HepG2 (cell line): ENCODE results near the gene RANBP3L. TPM values are rescaled to one million over a fixed set of nuclear protein-coding genes. Genes with fewer than 3 reads are reported as not detected.

Experiments
- ATAC-seq: fragments of 200-7000 bp; cut with Tn5 transposase; 3 replicates; pipeline ENCODE4 v1.9.1; 2020; ENCODE audit warnings: mild to moderate bottlenecking, moderate library complexity
- BruUV-seq: library from RNA; stranded (reverse); fragments of 400-500 nt; replicated peaks from 2 replicates; lab custom pipeline; 2021; lab: Mats Ljungman, UMichigan
- CTCF ChIA-PET: fragments of 300-600 bp; formaldehyde crosslinking; extraction: SDS; loops from one replicate; lab custom pipeline; 2021; ENCODE audit warnings: low total read pairs, inconsistent platforms, low intra/inter-chr PET ratio; lab: Yijun Ruan, JAX
- POLR2A ChIA-PET: fragments of 350-600 bp; sonication (Branson Sonifier 250); formaldehyde crosslinking; loops from one replicate; lab custom pipeline; 2020; ENCODE audit warnings: antibody characterized with exemption, inconsistent platforms; lab: Yijun Ruan, JAX
- DNase-seq: peaks from one replicate; pipeline ENCODE4 v3.0.0-alpha.2; 2015; ENCODE audit warnings: low spot score
- FAIRE-seq: peaks from 3 replicates; lab custom pipeline; 2011; peaks lifted over from hg19 to GRCh38; lab: Jason Lieb, UNC
- H2AFZ ChIP-seq: one replicate; pipeline ENCODE4 v1.6.1; 2011; ENCODE audit warnings: low read length, inconsistent platforms
- H3K27ac ChIP-seq: fragments of 300-600 bp; 3 replicates; pipeline ENCODE4 v1.8.0; 2011; ENCODE audit warnings: mixed run types, mild to moderate bottlenecking, mixed read lengths, low read length, inconsistent platforms; ENCODE audit not compliant: insufficient read depth; ENCODE audit errors: extremely low read length
- H3K27me3 ChIP-seq, 2 experiments: fragments of 200-600 bp in 1 of 2; 2 replicates in 1 of 2; 3 replicates in 1 of 2; pipeline versions ENCODE4 v1.6.0 to v1.8.0; 2011; ENCODE audit warnings: low read length in 2 of 2, mild to moderate bottlenecking in 2 of 2, moderate library complexity in 2 of 2, inconsistent platforms in 1 of 2; ENCODE audit not compliant: insufficient read depth in 2 of 2, control insufficient read depth in 1 of 2
- H3K36me3 ChIP-seq, 2 experiments: fragments of 200-600 bp in 1 of 2; replicated peaks in 1 of 2; 2 replicates in 1 of 2; 3 replicates in 1 of 2; pipeline versions ENCODE4 v1.5.1 to v1.8.0; 2011; ENCODE audit warnings: low read length in 2 of 2, inconsistent platforms in 1 of 2; ENCODE audit not compliant: insufficient read depth in 2 of 2, control insufficient read depth in 1 of 2
- H3K4me1 ChIP-seq: 2 replicates; pipeline ENCODE4 v1.5.1; 2012; ENCODE audit warnings: low read length, inconsistent platforms; ENCODE audit not compliant: insufficient read depth
- H3K4me2 ChIP-seq: 2 replicates; pipeline ENCODE4 v1.6.0; 2011; ENCODE audit warnings: low read depth, low read length, inconsistent platforms
- H3K4me3 ChIP-seq, 3 experiments: fragments of 200-600 bp in 1 of 3; sonication (generic), shearing (Covaris generic) in 1 of 3; replicated peaks in 1 of 3; 2 replicates each; pipeline ENCODE4 v1.5.1; 2011 to 2016; ENCODE audit warnings: low read length in 3 of 3, inconsistent platforms in 2 of 3, low read depth in 2 of 3, mild to moderate bottlenecking in 2 of 3, control low read depth in 1 of 3, mixed read lengths in 1 of 3; ENCODE audit not compliant: insufficient read depth in 1 of 3
- H3K79me2 ChIP-seq: one replicate; pipeline ENCODE4 v1.6.1; 2011; ENCODE audit warnings: low read length, inconsistent platforms; ENCODE audit not compliant: insufficient read depth
- H3K9ac ChIP-seq: 2 replicates; pipeline ENCODE4 v1.6.0; 2011; ENCODE audit warnings: mild to moderate bottlenecking, low read depth, low read length, inconsistent platforms; ENCODE audit not compliant: insufficient read depth
- H3K9me3 ChIP-seq: 2 replicates; pipeline ENCODE4 v1.5.1; 2012; ENCODE audit warnings: mild to moderate bottlenecking, low read length
- H4K20me1 ChIP-seq: 2 replicates; pipeline ENCODE4 v1.6.0; 2011; ENCODE audit warnings: inconsistent platforms, mild to moderate bottlenecking, low read length, moderate library complexity; ENCODE audit not compliant: insufficient read depth
- GATAD1 ChIP-seq: IDR thresholded peaks from 2 replicates; pipeline ENCODE4 v1.6.1; 2016; ENCODE audit warnings: missing genetic modification reagents, missing compliant biosample characterization
- POLR2G ChIP-seq: fragments of 200-400 bp; formaldehyde crosslinking; IDR thresholded peaks from 2 replicates; pipeline ENCODE4 v1.6.1; 2018; ENCODE audit warnings: mild to moderate bottlenecking, low read depth, low read length, moderate library complexity
- RCOR2 ChIP-seq: IDR thresholded peaks from 2 replicates; pipeline ENCODE4 v1.6.1; 2016; ENCODE audit warnings: missing biosample characterization, missing genetic modification reagents
- ZNF746 ChIP-seq: sonication (generic); formaldehyde crosslinking; IDR thresholded peaks from 2 replicates; pipeline ENCODE4 v1.8.0; 2022; ENCODE audit warnings: mild to moderate bottlenecking, missing genetic modification reagents
- WGBS: methylation state at CpG from one replicate; pipeline ENCODE4 v1.1.6; 2017; ENCODE audit warnings: low lambda C conversion rate; 5-methylcytosine and 5-hydroxymethylcytosine counted together
- in situ Hi-C: cut with HindIII; loops from 2 replicates; pipeline ENCODE4 v1.10.0; 2017; ENCODE audit warnings: low pct_unique_long_range_greater_than_20kb; ENCODE audit not compliant: extremely low pct_ligation_motif_present
- intact Hi-C: fragments of 100-400 bp; cut with micrococcal nuclease; formaldehyde crosslinking; loops from one replicate; pipeline ENCODE4 v1.10.0; 2022; ENCODE audit not compliant: unreplicated experiment
- polyA plus RNA-seq, 8 experiments: library from polyadenylated mRNA; depleted of rRNA in 3 of 8; stranded (reverse) in 7 of 8; unstranded in 1 of 8; fragments of >200 nt; fragmentation: Illumina TruSeq in 4 of 8; extraction: Trizol in 4 of 8; gene quantifications; 2 replicates each; pipeline versions ENCODE4 v1.2.1 to v1.2.3, GENCODE V29; 2011 to 2016; ENCODE audit warnings: low read depth in 4 of 8, missing spikeins in 1 of 8, mixed read lengths in 1 of 8; ENCODE audit not compliant: insufficient read depth in 1 of 8
- total RNA-seq, 5 experiments: library from RNA; depleted of rRNA; stranded (reverse); fragments of >200 nt; fragmentation: Illumina TruSeq; extraction: Trizol; gene quantifications; 2 replicates each; pipeline ENCODE4 v1.2.3, GENCODE V29; 2016; ENCODE audit warnings: low read depth in 1 of 5
- TF ChIP-seq, protein P1 (sequence below): sonication (generic); formaldehyde crosslinking; IDR thresholded peaks from 2 replicates; pipeline ENCODE4 v1.5.1; 2020; ENCODE audit warnings: mild to moderate bottlenecking, moderate library complexity, missing genetic modification reagents

RANBP3L gene
- total and polyA plus RNA-seq, 2 of the 13 experiments (the other 11 are each of a cell fraction or from before 2014, with no cell fraction given): 0.09 TPM; not detected in 1

DNA sequence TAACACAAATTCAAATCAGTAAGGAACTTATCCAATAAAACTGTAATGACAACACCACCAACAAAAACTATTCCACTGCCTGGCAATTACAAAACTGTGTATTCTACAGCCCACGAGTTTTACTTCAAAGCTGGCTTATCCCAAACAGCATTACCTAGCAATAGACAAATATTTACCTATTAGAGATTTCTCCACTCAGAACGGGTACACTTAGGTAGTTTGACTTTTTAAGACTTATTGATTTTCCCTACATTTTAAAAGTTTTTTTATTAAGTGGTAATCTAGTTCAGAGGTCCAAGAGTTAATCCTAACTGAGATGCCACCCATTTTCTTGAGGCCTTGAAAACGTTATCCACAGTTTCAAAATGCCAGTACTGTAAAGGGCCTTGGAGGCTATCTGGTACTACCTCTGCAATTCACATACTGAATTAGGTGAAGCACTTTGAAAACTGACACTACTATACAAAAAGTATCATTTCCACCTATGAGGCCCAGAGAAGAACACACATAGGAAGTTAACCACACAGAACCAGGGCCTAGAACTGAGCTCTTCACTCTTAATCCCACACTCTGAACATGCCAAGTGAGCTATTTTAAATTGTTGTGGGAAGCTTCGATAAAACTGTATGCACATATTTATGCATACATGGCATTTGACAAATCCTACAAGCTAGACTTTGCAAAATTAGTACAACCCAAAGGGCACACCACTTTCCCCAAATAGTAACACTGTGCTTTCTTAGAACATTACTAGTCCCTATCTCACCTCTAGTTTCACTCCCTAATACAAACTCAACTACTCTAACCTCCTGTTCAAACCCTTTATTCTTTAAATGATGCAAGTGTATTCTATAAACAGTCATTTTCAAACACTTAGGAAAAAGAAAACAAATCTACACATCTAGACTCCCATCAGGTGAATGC lies 62.1 kb downstream of the RANBP3L start (continued):
- TF ChIP-seq, protein P1, sequence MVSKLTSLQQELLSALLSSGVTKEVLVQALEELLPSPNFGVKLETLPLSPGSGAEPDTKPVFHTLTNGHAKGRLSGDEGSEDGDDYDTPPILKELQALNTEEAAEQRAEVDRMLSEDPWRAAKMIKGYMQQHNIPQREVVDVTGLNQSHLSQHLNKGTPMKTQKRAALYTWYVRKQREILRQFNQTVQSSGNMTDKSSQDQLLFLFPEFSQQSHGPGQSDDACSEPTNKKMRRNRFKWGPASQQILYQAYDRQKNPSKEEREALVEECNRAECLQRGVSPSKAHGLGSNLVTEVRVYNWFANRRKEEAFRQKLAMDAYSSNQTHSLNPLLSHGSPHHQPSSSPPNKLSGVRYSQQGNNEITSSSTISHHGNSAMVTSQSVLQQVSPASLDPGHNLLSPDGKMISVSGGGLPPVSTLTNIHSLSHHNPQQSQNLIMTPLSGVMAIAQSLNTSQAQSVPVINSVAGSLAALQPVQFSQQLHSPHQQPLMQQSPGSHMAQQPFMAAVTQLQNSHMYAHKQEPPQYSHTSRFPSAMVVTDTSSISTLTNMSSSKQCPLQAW (CRISPR knock-in tag): no peak
- TF ChIP-seq RCOR2: peak; percentile 79

DNA sequence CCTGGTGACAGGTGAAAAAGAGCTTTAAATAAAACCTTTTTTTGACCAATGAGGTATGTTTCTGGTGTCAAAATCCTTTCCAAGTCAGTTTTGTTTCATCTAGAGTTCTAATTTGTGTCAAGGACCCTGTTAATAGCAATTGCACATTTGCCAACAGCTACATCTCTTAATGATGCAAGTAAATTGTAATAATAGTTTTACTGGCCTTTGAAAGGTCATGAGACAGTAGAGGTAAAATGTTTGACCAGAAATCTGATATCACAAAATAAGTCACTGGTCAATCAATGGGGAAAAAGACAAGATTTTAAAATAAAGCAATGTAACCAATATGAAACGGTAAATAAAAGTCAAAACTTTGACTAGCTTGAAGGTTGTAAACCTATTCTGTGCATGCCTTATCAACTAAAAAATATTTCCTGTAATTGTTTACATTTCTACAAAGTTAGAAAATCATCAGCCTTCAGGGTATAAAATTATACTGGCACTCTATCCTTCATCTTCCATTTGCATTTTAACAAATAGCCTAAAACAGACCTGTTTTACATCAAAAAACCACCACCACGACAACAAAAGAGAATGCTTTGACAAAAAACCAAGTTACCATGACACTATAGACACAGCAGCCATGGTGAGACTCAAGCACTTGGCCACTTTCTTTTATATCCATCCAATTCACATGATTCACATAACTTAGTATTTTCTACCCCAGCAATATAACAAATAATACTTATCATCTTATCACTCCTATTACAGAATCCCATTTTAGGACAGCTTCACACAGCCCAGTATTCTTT lies 63.0 kb downstream of the RANBP3L start:
- ATAC-seq: no peak
- no peak for DNase-seq
- ChIA-PET POLR2A (interaction anchor here (0.9 to 5.3 kb wide), 5 partner anchors 9 to 99 kb away, joined by 3 to 68 read pairs (median 11); partner anchors contain the start of genes LMBRD2 and SKP2), CTCF (no interaction called here)
- Histone ChIP-seq H3K9me3 (no peaks in the 10 kb centered on the region), H3K79me2 (peaks cover 61% of the 10 kb centered on the region), H4K20me1 (no peaks in the 10 kb centered on the region), H3K4me2 (peak overlapping the region; percentile 83), H3K36me3 (no peaks in the 10 kb centered on the region), H2AFZ (no peak overlapping the region), H3K27me3 (no peaks in the 10 kb centered on the region), H3K27ac (peak overlapping the region; percentile 95), H3K4me1 (peaks cover 59% of the 10 kb centered on the region), H3K4me3 (peak overlapping the region in 2 of 3 experiments; percentile 4 to 30; a peak in 3 of 6 replicates), H3K9ac (peak overlapping the region; percentile 36)
- in situ Hi-C loops: no loop called here
- no peak for FAIRE-seq
- WGBS: 95% methylated on average over 2 of the region's 2 CpGs
- TF ChIP-seq ZNF746 (CRISPR knock-in tag): no peak
- TF ChIP-seq POLR2G: no peak
- peak; percentile 3; the same call in 1 of the 2 replicates for TF ChIP-seq GATAD1 (CRISPR knock-in tag)
- no TSS peak for BruUV-seq
- intact Hi-C loops: no loop called here
